Neuronal stem cell (in vitro differentiated cells): Measurements from ENCODE around the gene NUDT3.
A peak's percentile ranks its signal among the peaks of the same experiment; 100 is the strongest.

Experiments used
- DNase-seq: peaks from one replicate; pipeline ENCODE4 v3.0.0-alpha.2; 2013; ENCODE audit warnings: low spot score
- H2AFZ ChIP-seq: one replicate; pipeline ENCODE4 v1.6.1; 2013; ENCODE audit warnings: mild to moderate bottlenecking, low read length, inconsistent platforms
- H2AK5ac ChIP-seq: 2 replicates; pipeline ENCODE4 v1.6.1; 2013; ENCODE audit warnings: low read depth, mild to moderate bottlenecking, inconsistent platforms, low read length, moderate library complexity, mixed read lengths
- H2BK120ac ChIP-seq: 2 replicates; pipeline ENCODE4 v1.6.1; 2013; ENCODE audit warnings: low read depth, mild to moderate bottlenecking, inconsistent platforms, low read length, moderate library complexity, mixed read lengths
- H2BK12ac ChIP-seq: one replicate; pipeline ENCODE4 v1.6.1; 2013; ENCODE audit warnings: low read length, inconsistent platforms
- H2BK15ac ChIP-seq: 2 replicates; pipeline ENCODE4 v1.6.1; 2013; ENCODE audit warnings: mild to moderate bottlenecking, low read length, inconsistent platforms, mixed read lengths
- H2BK5ac ChIP-seq: one replicate; pipeline ENCODE4 v1.6.1; 2013; ENCODE audit warnings: inconsistent platforms, mild to moderate bottlenecking, low read length, moderate library complexity
- H3K14ac ChIP-seq: one replicate; pipeline ENCODE4 v1.6.1; 2013; ENCODE audit warnings: low read length, inconsistent platforms
- H3K18ac ChIP-seq: 2 replicates; pipeline ENCODE4 v1.6.1; 2013; ENCODE audit warnings: low read length, inconsistent platforms
- H3K23ac ChIP-seq: 2 replicates; pipeline ENCODE4 v1.6.1; 2013; ENCODE audit warnings: low read depth, mild to moderate bottlenecking, mixed read lengths, low read length, inconsistent platforms; ENCODE audit not compliant: poor library complexity
- H3K27ac ChIP-seq: replicated peaks from 3 replicates; pipeline ENCODE4 v1.5.1; 2013; ENCODE audit warnings: low read length, inconsistent platforms
- H3K27me3 ChIP-seq, 3 experiments: 2 replicates each; pipeline ENCODE4 v1.6.1; 2013; ENCODE audit warnings: low read length in 3 of 3, mild to moderate bottlenecking in 2 of 3, inconsistent platforms in 1 of 3, low read depth in 1 of 3, mixed read lengths in 1 of 3, moderate library complexity in 1 of 3; ENCODE audit not compliant: control insufficient read depth in 3 of 3, insufficient read depth in 3 of 3
- H3K36me3 ChIP-seq, 2 donors: replicated peaks in 1 of 2; 2 replicates each; pipeline ENCODE4 v1.6.1; 2013; ENCODE audit warnings: low read length in 2 of 2; ENCODE audit not compliant: control insufficient read depth in 2 of 2, insufficient read depth in 2 of 2
- H3K4ac ChIP-seq: 2 replicates; pipeline ENCODE4 v1.6.1; 2013; ENCODE audit warnings: inconsistent platforms, mild to moderate bottlenecking, low read length, moderate library complexity
- H3K4me1 ChIP-seq, 2 donors: 1 replicate in 1 of 2; 2 replicates in 1 of 2; pipeline ENCODE4 v1.6.1; 2013; ENCODE audit warnings: low read length in 2 of 2, low read depth in 1 of 2; ENCODE audit not compliant: control insufficient read depth in 2 of 2, insufficient read depth in 1 of 2
- H3K4me2 ChIP-seq: one replicate; pipeline ENCODE4 v1.6.1; 2013; ENCODE audit warnings: mild to moderate bottlenecking, low read length, inconsistent platforms; ENCODE audit not compliant: insufficient read depth, poor library complexity, severe bottlenecking
- H3K4me3 ChIP-seq, 2 donors: 2 replicates each; pipeline ENCODE4 v1.5.1; 2013; ENCODE audit warnings: low read length in 2 of 2, mild to moderate bottlenecking in 2 of 2, inconsistent platforms in 1 of 2, moderate library complexity in 1 of 2
- H3K79me1 ChIP-seq: one replicate; pipeline ENCODE4 v1.6.1; 2013; ENCODE audit warnings: low read depth, mild to moderate bottlenecking, inconsistent platforms, low read length, moderate library complexity
- H3K9ac ChIP-seq: one replicate; pipeline ENCODE4 v1.6.1; 2013; ENCODE audit warnings: mild to moderate bottlenecking, low read depth, low read length, inconsistent platforms; ENCODE audit not compliant: poor library complexity
- H3K9me3 ChIP-seq, 2 donors: replicated peaks in 1 of 2; 2 replicates each; pipeline versions ENCODE3 to v1.6.1; 2013; ENCODE audit warnings: low read length in 2 of 2, mild to moderate bottlenecking in 2 of 2, inconsistent platforms in 1 of 2, low read depth in 1 of 2, mixed read lengths in 1 of 2, moderate library complexity in 1 of 2; ENCODE audit not compliant: control insufficient read depth in 2 of 2, insufficient read depth in 1 of 2
- H4K8ac ChIP-seq: one replicate; pipeline ENCODE4 v1.6.1; 2013; ENCODE audit warnings: low read depth, mild to moderate bottlenecking, inconsistent platforms, low read length, moderate library complexity
- H4K91ac ChIP-seq: one replicate; pipeline ENCODE4 v1.6.1; 2013; ENCODE audit warnings: low read length, low read depth, mild to moderate bottlenecking, inconsistent platforms; ENCODE audit not compliant: poor library complexity
- WGBS, 2 donors: extraction: QIAGEN DNeasy Blood & Tissue Kit; methylation state at CpG; one replicate each; pipeline ENCODE4 v1.1.7; 2013; ENCODE audit warnings: missing lambda C conversion rate in 2 of 2, mixed read lengths in 1 of 2; ENCODE audit not compliant: insufficient read length in 2 of 2, insufficient replicate concordance in 1 of 2; ENCODE audit errors: extremely low coverage in 2 of 2; 5-methylcytosine and 5-hydroxymethylcytosine counted together

The NUDT3 gene

DNA sequence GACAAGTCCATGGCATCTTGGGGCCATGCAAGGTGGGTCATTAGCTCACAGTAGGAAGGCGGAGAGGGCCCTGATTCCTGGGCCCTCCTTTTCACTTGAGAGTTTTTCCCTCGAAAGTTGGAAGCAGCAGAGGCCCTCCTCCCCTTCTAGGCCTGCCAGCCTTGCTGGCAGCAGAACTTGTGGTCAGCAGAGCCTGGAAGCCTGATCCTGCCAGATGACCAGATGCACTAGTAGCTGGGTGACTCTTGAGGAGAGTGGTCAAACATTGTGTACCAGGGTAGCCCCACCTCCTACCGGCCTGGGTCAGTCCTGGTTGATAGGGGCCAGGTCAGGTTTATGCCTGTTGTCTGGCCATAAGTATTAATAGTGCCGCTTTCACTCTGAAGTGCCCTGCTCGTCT lies 159.6 kb downstream of the NUDT3 start:
- no peak overlapping the region for H3K14ac ChIP-seq
- no peak overlapping the region for H3K9ac ChIP-seq
- DNase-seq = no peak
- no peak overlapping the region for H4K8ac ChIP-seq
- H3K27me3 ChIP-seq = peaks cover 0 to 2% (median 0%) of the 10 kb centered on the region in 3 experiments
- H3K36me3 ChIP-seq = no peaks in the 10 kb centered on the region
- H2AFZ ChIP-seq = no peak overlapping the region
- no peak overlapping the region for H2AK5ac ChIP-seq
- H3K18ac ChIP-seq = no peak overlapping the region
- H3K27ac ChIP-seq = no peak overlapping the region
- no CpG with 5 or more reads among the region's 5 CpGs for WGBS, 2 donors
- no peak overlapping the region for H3K4ac ChIP-seq
- H3K79me1 ChIP-seq = no peaks in the 10 kb centered on the region
- H3K4me1 ChIP-seq = peaks cover 0 to 12% of the 10 kb centered on the region in 2 donors
- no peak overlapping the region for H3K4me3 ChIP-seq
- H2BK12ac ChIP-seq = no peak overlapping the region
- no peaks in the 10 kb centered on the region for H3K9me3 ChIP-seq
- no peak overlapping the region for H3K23ac ChIP-seq
- no peak overlapping the region for H3K4me2 ChIP-seq
- H2BK15ac ChIP-seq = no peak overlapping the region
- H2BK120ac ChIP-seq = no peak overlapping the region
- no peak overlapping the region for H4K91ac ChIP-seq
- H2BK5ac ChIP-seq = no peak overlapping the region

DNA sequence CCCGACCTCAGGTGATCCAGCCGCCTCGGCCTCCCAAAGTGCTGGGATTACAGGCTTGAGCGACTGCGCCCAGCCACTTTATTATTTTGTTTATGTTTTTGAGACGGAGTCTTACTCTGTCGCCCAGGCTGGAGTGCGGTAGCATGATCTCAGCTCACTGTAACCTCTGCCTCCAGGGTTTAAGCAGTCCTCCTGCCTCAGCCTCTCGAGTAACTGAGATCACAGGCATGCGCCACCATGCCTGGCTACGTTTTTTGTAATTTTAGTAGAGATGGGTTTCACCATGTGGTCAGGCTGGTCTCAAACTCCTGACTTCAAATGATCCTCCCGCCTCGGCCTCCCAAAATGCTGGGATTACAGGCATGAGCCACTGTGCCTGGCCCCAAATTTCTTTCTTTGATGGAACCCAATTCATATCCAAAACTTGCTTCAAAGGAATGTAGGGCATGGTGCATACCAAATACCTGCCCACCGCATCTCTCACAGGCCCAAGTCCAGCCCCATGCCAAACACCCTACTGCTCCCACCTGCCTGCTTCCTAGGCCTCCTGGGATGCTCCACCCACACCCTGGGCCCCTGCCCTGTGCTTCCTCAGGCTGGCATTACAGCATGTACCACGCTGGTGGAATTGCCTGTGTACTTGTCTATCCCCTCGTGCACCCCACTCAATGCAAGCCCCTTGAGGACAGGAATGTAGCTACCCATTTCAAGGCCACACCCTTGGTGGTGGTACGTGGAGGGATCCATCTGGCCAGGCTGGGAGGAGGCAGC lies 160.7 kb downstream of the NUDT3 start:
- Histone ChIP-seq H4K8ac (no peak overlapping the region), H3K36me3 (no peaks in the 10 kb centered on the region), H3K9me3 (no peaks in the 10 kb centered on the region), H3K23ac (no peak overlapping the region), H4K91ac (no peak overlapping the region), H2BK120ac (no peak overlapping the region), H3K27me3 (peaks cover 0 to 2% (median 0%) of the 10 kb centered on the region in 3 experiments), H2BK12ac (no peak overlapping the region), H2BK5ac (no peak overlapping the region), H3K79me1 (no peaks in the 10 kb centered on the region), H3K4me3 (no peak overlapping the region), H3K14ac (no peak overlapping the region), H3K4ac (peak overlapping the region; percentile 97), H3K9ac (no peak overlapping the region), H2AK5ac (peak overlapping the region; percentile 12), H2AFZ (no peak overlapping the region), H2BK15ac (peak overlapping the region; percentile 72), H3K4me2 (no peak overlapping the region), H3K4me1 (peaks cover 9 to 21% of the 10 kb centered on the region in 2 donors), H3K18ac (peak overlapping the region; percentile 81), H3K27ac (no peak overlapping the region)
- no CpG with 5 or more reads among the region's 17 CpGs for WGBS, 2 donors
- DNase-seq = no peak

DNA sequence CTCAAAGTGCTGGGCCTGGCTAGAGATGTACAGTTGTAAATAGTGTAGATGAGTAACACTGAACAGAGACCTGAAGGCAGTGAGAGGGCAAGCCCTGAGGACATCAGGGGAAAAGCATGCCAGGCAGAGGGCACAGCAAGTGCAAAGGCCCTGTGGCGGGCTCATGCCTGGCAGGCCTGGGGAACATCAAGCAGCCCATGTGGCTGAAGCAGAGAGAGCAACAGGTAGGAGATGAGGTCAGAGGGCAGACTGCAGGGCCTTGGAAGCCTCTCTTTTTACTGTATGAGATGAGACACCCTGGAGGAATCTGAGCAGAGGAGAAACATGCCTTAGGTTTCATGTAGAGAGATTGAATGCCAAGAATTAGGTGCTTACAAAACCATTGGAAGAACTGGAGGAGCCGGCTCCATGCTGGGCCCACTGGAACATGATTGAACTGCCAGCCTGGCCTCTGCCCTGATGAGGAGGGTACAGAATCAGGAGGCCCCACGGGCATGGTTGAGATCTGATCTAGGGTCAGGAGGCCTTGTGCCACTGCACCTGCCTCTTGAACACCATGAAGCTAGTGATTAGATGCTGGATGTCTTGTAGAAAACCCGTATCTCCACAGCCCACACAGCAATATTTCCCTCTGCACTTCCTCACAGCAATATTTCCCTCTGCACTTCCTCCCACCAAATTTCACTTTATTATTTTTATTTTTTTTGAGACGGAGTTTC lies 161.7 kb downstream of the NUDT3 start:
- H3K4me1 ChIP-seq = peaks cover 12 to 25% of the 10 kb centered on the region in 2 donors
- no peak overlapping the region for H3K14ac ChIP-seq
- H3K27me3 ChIP-seq = peaks cover 0 to 2% (median 0%) of the 10 kb centered on the region in 3 experiments
- no peak overlapping the region for H2BK5ac ChIP-seq
- H3K18ac ChIP-seq = no peak overlapping the region
- no peaks in the 10 kb centered on the region for H3K36me3 ChIP-seq
- H2BK12ac ChIP-seq = no peak overlapping the region
- H2BK120ac ChIP-seq = no peak overlapping the region
- DNase-seq = no peak
- no peaks in the 10 kb centered on the region for H3K79me1 ChIP-seq
- H3K9me3 ChIP-seq = no peaks in the 10 kb centered on the region
- H3K4ac ChIP-seq = no peak overlapping the region
- H4K8ac ChIP-seq = no peak overlapping the region
- peak overlapping the region in 1 of 2 donors; percentile 48 for H3K4me3 ChIP-seq
- H3K9ac ChIP-seq = no peak overlapping the region
- H3K23ac ChIP-seq = no peak overlapping the region
- H2BK15ac ChIP-seq = no peak overlapping the region
- H4K91ac ChIP-seq = no peak overlapping the region
- no peak overlapping the region for H3K27ac ChIP-seq
- H2AK5ac ChIP-seq = no peak overlapping the region
- no CpG with 5 or more reads among the region's 5 CpGs for WGBS, 2 donors
- H3K4me2 ChIP-seq = no peak overlapping the region
- no peak overlapping the region for H2AFZ ChIP-seq

GRCh38 chr6:34229877-34230276 lies 162.6 kb downstream of the NUDT3 start:
- Histone ChIP-seq H2BK15ac (no peak overlapping the region), H3K4me2 (no peak overlapping the region), H2AFZ (no peak overlapping the region), H3K9me3 (no peaks in the 10 kb centered on the region), H2BK5ac (no peak overlapping the region), H3K4me3 (no peak overlapping the region), H3K23ac (no peak overlapping the region), H3K36me3 (no peaks in the 10 kb centered on the region), H3K18ac (no peak overlapping the region), H3K27ac (no peak overlapping the region), H3K4ac (no peak overlapping the region), H3K9ac (no peak overlapping the region), H3K14ac (no peak overlapping the region), H4K8ac (no peak overlapping the region), H2AK5ac (no peak overlapping the region), H2BK120ac (no peak overlapping the region), H3K27me3 (peaks cover 0 to 2% (median 0%) of the 10 kb centered on the region in 3 experiments), H3K4me1 (peaks cover 12 to 25% of the 10 kb centered on the region in 2 donors), H3K79me1 (no peaks in the 10 kb centered on the region), H4K91ac (no peak overlapping the region), H2BK12ac (no peak overlapping the region)
- no CpG with 5 or more reads among the region's 8 CpGs for WGBS, 2 donors
- DNase-seq = no peak
